ENCODE data around the gene TEK.

DNA sequence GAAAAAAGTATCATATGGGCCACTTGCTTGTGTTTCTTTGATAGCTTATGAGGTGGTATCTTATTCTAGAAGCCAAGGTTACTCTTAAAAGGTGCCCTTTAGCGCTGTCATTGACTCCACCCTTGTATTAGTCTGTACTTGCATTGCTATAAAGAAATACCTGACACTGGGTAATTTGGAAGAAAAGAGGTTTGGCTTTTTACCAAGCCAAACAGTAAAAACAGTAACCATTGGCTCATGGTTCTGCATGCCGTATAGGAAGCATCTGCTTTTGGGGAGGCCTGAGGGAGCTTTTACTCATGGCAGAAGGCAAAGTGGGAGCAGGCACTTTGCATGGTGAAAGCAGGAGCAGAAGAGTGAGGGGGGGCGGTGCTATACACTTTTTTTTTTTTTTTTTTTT lies 87.4 kb downstream of the TEK start:
- TF ChIP-seq CTCF (optimal IDR thresholded peaks at IDR 0.05 in 1 of 3, IDR thresholded peaks at IDR 0.05 in 1 of 3, conservative IDR thresholded peaks at IDR 0.05 in 1 of 3; ENCODE audit: extremely low read depth in 1 of 3, insufficient read depth in 2 of 3, low read length in 3 of 3) (no peak), EZH2 (IDR thresholded peaks at IDR 0.05; ENCODE audit: low read length) (no peak)
